WERI-Rb-1 (cell line): Measurements from ENCODE around the gene CA7.

Experiments
- DNase-seq: peaks from one replicate; pipeline ENCODE4 v3.0.0-alpha.2; 2020
- H3K27ac ChIP-seq: fragments of 250-450 bp; sonication (Bioruptor Pico); 2 replicates; pipeline ENCODE4 v1.5.1; 2020; ENCODE audit warnings: mild to moderate bottlenecking, moderate library complexity
- H3K27me3 ChIP-seq: fragments of 250-450 bp; sonication (Bioruptor Pico); 2 replicates; pipeline ENCODE4 v1.5.1; 2021; ENCODE audit warnings: mild to moderate bottlenecking, low read depth, moderate library complexity; ENCODE audit not compliant: insufficient read depth, severe bottlenecking
- H3K36me3 ChIP-seq: fragments of 250-450 bp; sonication (Bioruptor Pico); 2 replicates; pipeline ENCODE4 v1.5.1; 2020; ENCODE audit warnings: mild to moderate bottlenecking, moderate library complexity
- H3K4me3 ChIP-seq: 2 replicates; pipeline ENCODE4 v1.5.1; 2011; ENCODE audit warnings: low read depth, mild to moderate bottlenecking, control low read depth, low read length
- H3K9me3 ChIP-seq: fragments of 250-450 bp; sonication (Bioruptor Pico); 2 replicates; pipeline ENCODE4 v1.5.1; 2021; ENCODE audit warnings: mild to moderate bottlenecking, moderate library complexity; ENCODE audit not compliant: severe bottlenecking
- TF ChIP-seq, protein P1 (sequence below): IDR thresholded peaks from 2 replicates; pipeline ENCODE4 v1.5.1; 2011; ENCODE audit warnings: low read depth, mild to moderate bottlenecking, control low read depth, inconsistent platforms, low read length

CA7 gene

DNA sequence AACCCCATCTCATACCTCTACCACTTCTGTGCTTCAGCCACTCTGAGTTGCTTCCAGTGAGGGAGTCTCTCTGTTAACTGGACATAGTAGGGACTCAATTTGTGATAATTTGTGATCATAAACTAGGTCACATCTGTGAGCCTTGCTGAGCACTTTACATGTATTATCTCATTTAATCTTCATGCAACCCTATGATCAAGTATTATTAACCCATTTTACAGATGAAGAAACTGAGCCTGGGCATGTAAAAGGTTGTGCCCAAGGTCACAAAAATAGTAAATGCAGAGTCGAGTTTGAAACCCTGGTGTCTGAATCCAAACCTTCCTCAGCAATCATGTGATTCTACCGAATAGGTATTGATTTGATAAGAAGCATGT is 54.7 kb downstream of the CA7 start:
- Histone ChIP-seq H3K36me3 (no peaks in the 10 kb centered on the region), H3K9me3 (no peaks in the 10 kb centered on the region), H3K27ac (peak overlapping the region; percentile 99), H3K4me3 (no peak overlapping the region), H3K27me3 (no peaks in the 10 kb centered on the region)
- TF ChIP-seq, protein P1, sequence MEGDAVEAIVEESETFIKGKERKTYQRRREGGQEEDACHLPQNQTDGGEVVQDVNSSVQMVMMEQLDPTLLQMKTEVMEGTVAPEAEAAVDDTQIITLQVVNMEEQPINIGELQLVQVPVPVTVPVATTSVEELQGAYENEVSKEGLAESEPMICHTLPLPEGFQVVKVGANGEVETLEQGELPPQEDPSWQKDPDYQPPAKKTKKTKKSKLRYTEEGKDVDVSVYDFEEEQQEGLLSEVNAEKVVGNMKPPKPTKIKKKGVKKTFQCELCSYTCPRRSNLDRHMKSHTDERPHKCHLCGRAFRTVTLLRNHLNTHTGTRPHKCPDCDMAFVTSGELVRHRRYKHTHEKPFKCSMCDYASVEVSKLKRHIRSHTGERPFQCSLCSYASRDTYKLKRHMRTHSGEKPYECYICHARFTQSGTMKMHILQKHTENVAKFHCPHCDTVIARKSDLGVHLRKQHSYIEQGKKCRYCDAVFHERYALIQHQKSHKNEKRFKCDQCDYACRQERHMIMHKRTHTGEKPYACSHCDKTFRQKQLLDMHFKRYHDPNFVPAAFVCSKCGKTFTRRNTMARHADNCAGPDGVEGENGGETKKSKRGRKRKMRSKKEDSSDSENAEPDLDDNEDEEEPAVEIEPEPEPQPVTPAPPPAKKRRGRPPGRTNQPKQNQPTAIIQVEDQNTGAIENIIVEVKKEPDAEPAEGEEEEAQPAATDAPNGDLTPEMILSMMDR, result no peak
- DNase-seq, result no peak

DNA sequence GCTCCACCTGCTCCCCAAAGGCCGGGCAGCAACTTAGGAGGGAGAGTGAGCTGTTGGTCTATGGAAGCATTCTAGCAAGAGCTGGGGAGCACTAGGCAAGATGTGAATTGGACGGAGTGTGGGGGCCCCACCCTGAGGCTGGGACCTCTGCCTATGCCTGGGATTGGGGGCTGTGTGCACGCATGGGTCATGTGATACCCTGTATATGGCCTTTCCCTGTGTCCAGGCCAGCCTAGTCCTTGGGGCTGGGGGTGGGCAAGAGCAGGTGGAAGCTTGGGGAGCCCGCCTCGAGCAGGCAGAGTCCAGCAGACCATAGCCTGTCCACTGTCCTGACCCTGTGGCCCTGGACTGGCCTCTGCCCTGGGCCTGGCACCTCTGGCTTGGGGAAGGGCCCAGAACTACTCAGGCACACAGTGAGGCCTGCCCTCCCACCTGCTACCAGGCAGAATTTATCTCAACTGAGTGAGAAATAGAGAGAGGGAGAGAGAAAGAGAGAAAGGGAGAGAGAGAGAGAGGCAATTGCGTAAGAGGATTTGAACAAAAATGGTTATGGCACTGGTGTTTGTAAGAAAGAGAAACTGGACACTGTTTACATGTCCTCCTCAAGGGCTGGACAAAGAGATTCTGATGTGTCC is 55.2 kb downstream of the CA7 start:
- H3K4me3 ChIP-seq, result no peak overlapping the region
- no peak for DNase-seq
- no peaks in the 10 kb centered on the region for H3K36me3 ChIP-seq
- TF ChIP-seq, protein P1, result no peak
- H3K9me3 ChIP-seq, result no peaks in the 10 kb centered on the region
- no peaks in the 10 kb centered on the region for H3K27me3 ChIP-seq
- peak overlapping the region; percentile 99 for H3K27ac ChIP-seq

DNA sequence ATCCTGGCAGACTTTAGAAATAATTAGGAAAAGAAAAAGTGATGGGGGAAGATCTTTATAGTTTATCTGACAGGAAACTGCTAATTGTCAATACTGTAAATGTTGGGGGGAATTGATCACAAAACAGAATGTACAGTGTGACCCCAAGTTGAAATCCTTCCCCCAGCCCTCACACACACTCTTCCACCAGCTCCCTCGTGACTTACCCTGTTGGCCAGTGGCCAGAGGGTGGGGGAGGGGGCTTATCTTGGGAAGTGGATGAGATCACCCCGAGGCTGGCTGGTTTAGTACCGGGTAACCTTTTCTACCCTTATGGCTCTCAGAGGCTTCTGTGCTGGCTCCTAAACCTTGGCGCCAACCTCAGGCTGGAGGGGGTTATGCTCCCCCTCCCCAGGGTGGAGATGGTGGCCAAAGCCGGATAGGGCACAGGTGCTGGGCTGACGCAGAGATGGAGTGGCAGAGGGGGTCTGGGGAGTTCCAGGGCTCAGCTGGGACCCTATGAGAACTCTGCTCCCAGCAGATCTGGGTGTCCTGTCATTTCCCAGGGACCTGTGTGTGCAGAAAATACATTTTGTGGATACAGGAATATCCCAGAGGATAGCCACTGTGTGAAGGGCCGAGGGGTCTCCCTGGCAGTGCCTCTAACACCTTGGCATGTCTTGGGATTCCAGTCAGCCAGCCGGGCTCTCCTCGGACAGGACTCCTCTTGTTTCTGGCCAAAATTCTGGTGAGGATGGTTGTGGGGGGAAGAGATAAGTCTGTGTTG is 55.9 kb downstream of the CA7 start:
- H3K4me3 ChIP-seq, result peak overlapping the region; percentile 42
- H3K27me3 ChIP-seq, result no peaks in the 10 kb centered on the region
- H3K9me3 ChIP-seq, result no peaks in the 10 kb centered on the region
- peak overlapping the region; percentile 99 for H3K27ac ChIP-seq
- peak; percentile 97 for DNase-seq
- no peaks in the 10 kb centered on the region for H3K36me3 ChIP-seq
- TF ChIP-seq, protein P1, result no peak

DNA sequence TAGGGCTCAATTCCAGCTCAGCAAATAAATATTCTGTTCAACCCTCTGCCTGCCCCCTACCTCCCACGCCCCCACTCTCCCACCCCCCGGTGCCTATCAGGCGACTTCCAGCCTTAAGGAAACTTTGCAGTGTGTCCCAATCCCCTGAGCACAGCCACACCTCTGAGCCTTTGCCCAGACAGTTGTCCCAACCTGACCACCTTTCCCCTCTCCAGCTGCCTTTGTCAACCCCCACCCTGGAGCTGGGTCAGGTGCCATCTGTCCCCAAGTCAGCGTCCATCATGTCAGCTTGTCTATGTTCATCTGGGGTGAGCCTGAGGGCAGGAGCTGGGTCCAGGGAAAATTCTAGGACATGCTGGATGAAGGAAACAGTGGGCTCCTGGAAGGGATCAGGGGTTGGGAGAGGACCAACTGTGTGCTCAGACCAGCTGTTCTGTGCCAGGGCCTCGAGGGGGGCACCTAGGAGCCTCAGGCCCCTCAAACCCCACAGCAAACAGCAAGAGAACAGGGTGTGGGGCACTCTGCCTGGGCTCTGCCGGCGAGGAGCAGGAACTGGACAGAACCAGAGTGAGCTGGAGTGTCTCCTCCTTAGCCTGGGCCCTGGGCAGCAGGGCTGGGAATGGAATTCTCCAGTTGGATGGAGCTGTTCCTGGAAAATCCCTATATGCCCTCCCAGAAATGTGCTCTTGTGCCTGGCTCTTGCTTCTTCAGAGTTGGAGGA is 56.7 kb downstream of the CA7 start:
- H3K4me3 ChIP-seq, result peak overlapping the region; percentile 42; the same call in 1 of the 2 replicates
- no peaks in the 10 kb centered on the region for H3K27me3 ChIP-seq
- no peaks in the 10 kb centered on the region for H3K9me3 ChIP-seq
- peak; percentile 98 for DNase-seq
- no peaks in the 10 kb centered on the region for H3K36me3 ChIP-seq
- TF ChIP-seq, protein P1, result no peak
- peak overlapping the region; percentile 99 for H3K27ac ChIP-seq

DNA sequence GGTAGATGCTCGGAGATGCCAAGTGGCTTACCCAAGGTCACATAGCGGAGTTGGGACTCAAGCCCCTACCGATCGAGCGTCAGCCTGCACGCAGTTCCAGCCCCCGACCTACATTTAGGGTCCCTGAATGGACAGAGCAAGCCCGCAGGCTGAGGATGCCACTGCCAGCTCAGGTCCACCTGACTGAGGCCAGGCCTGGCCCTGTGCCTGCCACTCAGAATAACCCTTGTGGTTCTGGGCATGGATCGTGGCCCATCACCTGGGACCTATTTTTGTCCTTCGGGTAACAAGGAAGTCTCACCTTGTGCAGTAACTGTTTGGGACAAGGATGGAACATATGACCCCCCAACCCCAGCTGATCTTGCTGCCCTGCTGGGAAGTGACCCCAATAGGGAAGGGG is 57.4 kb downstream of the CA7 start:
- Histone ChIP-seq H3K27ac (peak overlapping the region; percentile 99), H3K4me3 (no peak overlapping the region), H3K27me3 (no peaks in the 10 kb centered on the region), H3K9me3 (no peaks in the 10 kb centered on the region), H3K36me3 (no peaks in the 10 kb centered on the region)
- no peak for DNase-seq
- TF ChIP-seq, protein P1, result no peak
